Fibroblast of pulmonary artery (primary cell): ENCODE data around the gene MAT2A.
"Not testable (repeated sequence)": the region's sequence is repeated elsewhere in the genome, so short reads cannot be mapped to it uniquely, and the experiment has no call there.

Experiments
- DNase-seq: peaks from one replicate; pipeline ENCODE4 v3.0.0-alpha.2; 2010; ENCODE audit warnings: low read depth
- H3K4me3 ChIP-seq: replicated peaks from 2 replicates; pipeline ENCODE4 v1.5.1; 2011; ENCODE audit warnings: low read depth, mild to moderate bottlenecking, control low read depth, low read length, moderate library complexity
- TF ChIP-seq, protein P1 (sequence below): IDR thresholded peaks from 2 replicates; pipeline ENCODE4 v1.5.1; 2011; ENCODE audit warnings: mild to moderate bottlenecking, control low read depth, low read length, inconsistent platforms; ENCODE audit errors: missing control alignments

The MAT2A gene

DNA sequence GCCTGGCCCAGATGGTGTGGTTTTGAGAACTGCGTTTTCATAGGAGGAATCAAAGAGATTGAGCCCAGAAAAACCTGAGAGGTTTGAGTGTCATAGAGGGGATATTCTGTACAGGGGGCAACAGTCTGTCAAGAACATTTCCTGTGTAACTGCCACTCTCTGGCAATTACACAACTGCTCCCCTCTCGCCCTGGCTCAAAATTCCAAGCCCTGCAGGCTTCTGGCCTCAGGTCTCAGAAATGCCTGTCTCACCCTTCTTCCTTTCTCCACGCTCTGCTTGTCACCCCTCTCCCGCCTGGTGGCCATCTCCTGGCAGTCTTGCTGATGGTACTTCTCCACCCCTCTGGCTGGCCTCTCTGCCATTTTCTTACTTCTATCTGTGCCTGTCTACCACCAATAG is 49.3 kb downstream of the MAT2A start:
- H3K4me3 ChIP-seq, result no peak overlapping the region
- DNase-seq, result no peak
- TF ChIP-seq, protein P1, sequence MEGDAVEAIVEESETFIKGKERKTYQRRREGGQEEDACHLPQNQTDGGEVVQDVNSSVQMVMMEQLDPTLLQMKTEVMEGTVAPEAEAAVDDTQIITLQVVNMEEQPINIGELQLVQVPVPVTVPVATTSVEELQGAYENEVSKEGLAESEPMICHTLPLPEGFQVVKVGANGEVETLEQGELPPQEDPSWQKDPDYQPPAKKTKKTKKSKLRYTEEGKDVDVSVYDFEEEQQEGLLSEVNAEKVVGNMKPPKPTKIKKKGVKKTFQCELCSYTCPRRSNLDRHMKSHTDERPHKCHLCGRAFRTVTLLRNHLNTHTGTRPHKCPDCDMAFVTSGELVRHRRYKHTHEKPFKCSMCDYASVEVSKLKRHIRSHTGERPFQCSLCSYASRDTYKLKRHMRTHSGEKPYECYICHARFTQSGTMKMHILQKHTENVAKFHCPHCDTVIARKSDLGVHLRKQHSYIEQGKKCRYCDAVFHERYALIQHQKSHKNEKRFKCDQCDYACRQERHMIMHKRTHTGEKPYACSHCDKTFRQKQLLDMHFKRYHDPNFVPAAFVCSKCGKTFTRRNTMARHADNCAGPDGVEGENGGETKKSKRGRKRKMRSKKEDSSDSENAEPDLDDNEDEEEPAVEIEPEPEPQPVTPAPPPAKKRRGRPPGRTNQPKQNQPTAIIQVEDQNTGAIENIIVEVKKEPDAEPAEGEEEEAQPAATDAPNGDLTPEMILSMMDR, result no peak

DNA sequence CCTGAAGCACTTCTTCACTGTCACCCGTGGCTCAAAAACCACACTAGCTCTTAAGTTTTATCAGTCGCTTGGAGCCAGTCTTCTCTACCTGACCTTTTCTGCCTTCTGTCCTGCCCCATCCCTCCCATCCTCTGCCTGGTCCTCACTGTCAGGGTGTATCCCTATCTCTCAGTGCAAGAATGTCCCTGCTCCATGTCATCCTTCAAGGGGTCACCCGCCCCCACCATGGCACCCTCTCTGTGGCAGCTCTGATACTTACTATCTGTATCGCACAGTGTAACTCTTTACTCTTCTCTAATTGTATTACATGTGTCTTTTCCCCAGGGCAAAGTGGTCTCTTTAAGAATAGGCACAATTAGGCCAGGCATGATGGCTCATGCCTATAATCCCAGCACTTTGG is 49.7 kb downstream of the MAT2A start:
- H3K4me3 ChIP-seq, result no peak overlapping the region
- TF ChIP-seq, protein P1, result no peak
- no peak for DNase-seq

DNA sequence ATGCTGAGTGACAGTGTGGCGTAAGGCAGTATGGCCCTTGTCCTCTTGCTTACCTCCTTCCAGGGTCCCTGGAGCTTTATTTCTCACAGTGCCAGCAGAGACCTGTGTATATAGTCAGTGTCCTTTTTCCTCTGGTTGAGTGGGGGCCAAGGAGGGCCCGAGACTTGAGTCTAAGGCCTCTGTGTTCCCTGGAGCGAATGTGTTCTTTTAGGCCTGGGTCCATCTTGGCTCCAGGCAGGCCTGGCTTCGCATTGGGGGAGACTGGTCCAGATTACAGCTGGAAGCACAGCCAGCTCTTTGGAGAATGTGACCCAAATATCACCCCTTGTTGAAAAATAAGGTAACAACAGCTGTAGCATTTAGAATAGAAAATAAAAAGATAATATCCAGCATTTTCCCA is 50.2 kb downstream of the MAT2A start:
- DNase-seq, result no peak
- H3K4me3 ChIP-seq, result no peak overlapping the region
- TF ChIP-seq, protein P1, result no peak

DNA sequence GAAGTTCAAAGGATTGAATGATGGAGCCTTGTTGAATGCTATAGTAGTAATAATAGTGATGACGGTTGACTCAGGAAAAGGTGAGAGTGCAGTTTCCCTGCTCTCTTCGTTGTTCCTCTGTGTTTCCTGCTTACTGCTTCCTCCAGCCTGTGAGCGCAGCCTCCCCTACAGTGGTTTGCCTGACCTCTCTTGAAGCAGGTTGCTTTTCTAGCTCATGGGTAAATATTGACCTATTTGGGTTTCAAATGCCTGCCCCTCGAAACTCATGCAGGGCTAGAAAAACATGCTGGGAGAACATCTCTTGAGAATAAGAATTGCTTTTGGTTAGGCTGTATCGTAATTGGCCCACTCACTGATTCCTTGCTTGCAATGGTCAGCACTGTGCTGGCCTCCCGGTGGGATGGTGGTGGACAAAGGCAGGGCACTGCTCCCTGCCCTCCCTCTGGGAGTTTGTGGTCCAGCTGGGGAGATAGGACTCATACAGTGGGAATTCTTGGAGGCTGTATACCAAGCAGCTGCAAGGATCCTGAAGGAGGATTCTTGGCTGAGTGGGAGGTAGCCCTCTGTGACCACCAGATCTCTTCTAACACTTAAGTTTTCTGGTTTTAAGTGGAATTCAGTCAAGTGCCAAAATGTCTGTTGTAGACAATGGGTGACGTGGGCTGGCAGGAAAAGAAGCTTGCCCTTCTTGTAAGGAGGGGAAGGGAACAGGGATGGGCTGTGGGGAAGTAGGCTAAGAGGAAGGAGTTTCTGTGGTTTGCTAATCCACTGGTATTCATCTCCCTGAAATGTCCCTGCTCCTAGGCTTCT is 51.2 kb downstream of the MAT2A start:
- H3K4me3 ChIP-seq, result no peak overlapping the region
- DNase-seq, result peak; percentile 99

DNA sequence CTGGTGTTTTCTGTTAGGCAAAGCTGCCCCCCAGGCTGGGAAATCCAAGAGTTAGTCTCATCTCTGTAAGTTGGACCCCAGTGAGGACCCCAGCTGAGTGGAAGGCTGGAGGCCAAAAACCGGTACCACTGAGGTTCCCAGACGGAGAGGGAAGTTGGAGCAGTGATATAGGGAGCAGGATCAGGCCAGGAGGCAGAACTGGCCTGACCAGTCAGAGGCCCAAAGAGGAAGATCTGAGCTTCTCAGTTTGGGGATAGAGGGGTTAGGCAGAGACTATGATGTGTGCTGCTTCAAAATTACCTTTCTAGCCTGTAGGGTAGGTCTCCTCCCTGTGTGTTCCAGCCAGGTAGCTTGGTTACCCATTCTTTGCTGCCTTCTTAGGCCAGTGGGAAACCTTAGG is 52.0 kb downstream of the MAT2A start:
- peak overlapping the region; percentile 4 for H3K4me3 ChIP-seq
- DNase-seq, result no peak
- TF ChIP-seq, protein P1, result no peak

More for the DNA sequence above, 51.2 kb downstream of the MAT2A start:
- TF ChIP-seq, protein P1, result no peak

DNA sequence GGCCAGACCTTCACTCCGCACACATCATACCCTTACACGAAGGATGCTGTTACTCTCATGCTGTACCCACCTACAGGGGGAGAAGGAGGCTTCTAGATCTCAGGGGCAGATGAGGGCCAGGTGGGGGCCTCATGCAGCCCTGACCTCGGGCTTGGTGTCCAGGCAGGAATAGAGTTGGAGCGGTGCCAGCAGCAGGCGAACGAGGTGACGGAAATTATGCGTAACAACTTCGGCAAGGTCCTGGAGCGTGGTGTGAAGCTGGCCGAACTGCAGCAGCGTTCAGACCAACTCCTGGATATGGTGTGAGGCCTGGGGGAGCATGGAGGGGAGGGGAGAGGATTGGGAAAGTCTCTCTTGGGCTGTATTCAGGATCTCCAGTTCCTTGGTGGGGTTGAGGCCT is 52.6 kb downstream of the MAT2A start:
- no peak for DNase-seq
- no peak overlapping the region for H3K4me3 ChIP-seq
- TF ChIP-seq, protein P1, result no peak

DNA sequence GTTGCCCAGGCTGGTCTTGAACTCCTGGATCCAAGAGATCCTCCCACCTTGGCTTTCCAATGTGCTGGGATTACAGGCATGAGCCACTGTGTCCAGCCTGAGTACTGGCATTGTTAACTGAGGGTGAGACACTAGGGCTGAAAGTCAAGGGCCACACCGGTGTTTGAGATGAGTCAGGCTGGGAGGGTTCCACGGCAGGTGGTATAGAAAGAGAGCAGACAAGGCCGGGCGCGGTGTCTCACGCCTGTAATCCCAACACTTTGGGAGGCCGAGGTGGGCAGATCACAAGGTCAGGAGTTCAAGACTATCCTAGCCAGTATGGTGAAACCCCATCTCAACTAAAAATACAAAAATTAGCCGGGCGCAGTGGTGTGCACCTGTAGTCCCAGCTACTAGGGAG is 53.3 kb downstream of the MAT2A start:
- not testable (repeated sequence) for H3K4me3 ChIP-seq

More for the DNA sequence above, 53.3 kb downstream of the MAT2A start:
- not testable (repeated sequence) for DNase-seq
